HG03378 (cell line): ENCODE results near the gene TPD52L2.
A peak's percentile ranks its signal among the peaks of the same experiment; 100 is the strongest.
"Not testable (repeated sequence)": the region's sequence is repeated elsewhere in the genome, so short reads cannot be mapped to it uniquely, and the experiment has no call there.

Experiments used
- ATAC-seq: cut with Tn5 transposase; IDR thresholded peaks from one replicate; pipeline ENCODE4 v1.9.1; 2021; ENCODE audit warnings: mild to moderate bottlenecking, moderate library complexity; ENCODE audit not compliant: unreplicated experiment

TPD52L2 gene

GRCh38 chr20:63855363-63856097 lies 9.5 kb upstream of the TPD52L2 start:
- ATAC-seq = no peak

- ATAC-seq = no peak
Measured at GRCh38 chr20:63856098-63856511, 9.0 kb upstream of the TPD52L2 start.

GRCh38 chr20:63857764-63858392 lies 7.2 kb upstream of the TPD52L2 start:
- ATAC-seq = no peak

- ATAC-seq = no peak
Measured at GRCh38 chr20:63858393-63859165, 6.5 kb upstream of the TPD52L2 start.

- ATAC-seq = no peak
Measured at GRCh38 chr20:63859166-63859699, 5.8 kb upstream of the TPD52L2 start.

- no peak for ATAC-seq
Measured at GRCh38 chr20:63860325-63861051, 4.6 kb upstream of the TPD52L2 start.

- ATAC-seq = no peak
Measured at GRCh38 chr20:63861365-63861934, 3.6 kb upstream of the TPD52L2 start, which contains the start of gene ABHD16B. TSS of gene ABHD16B (plus strand) at chr20:63861498. CDS start at chr20:63861541, 43 bp downstream.

GRCh38 chr20:63861981-63862901 lies 2.8 kb upstream of the TPD52L2 start:
- no peak for ATAC-seq

GRCh38 chr20:63863021-63863797 lies 1.9 kb upstream of the TPD52L2 start:
- no peak for ATAC-seq

GRCh38 chr20:63863798-63864544 lies 1.1 kb upstream of the TPD52L2 start:
- ATAC-seq = peak; percentile 52

- ATAC-seq = no peak
Measured at GRCh38 chr20:63864545-63864977, 509 bp upstream of the TPD52L2 start.

GRCh38 chr20:63867042-63867441 lies 2.0 kb downstream of the TPD52L2 start:
- ATAC-seq = not testable (repeated sequence)

- ATAC-seq = no peak
Measured at GRCh38 chr20:63868264-63868663, 3.2 kb downstream of the TPD52L2 start.

- no peak for ATAC-seq
Measured at GRCh38 chr20:63873477-63873971, 8.5 kb downstream of the TPD52L2 start.

- not testable (repeated sequence) for ATAC-seq
Measured at GRCh38 chr20:63874241-63874640, 9.2 kb downstream of the TPD52L2 start.

- no peak for ATAC-seq
Measured at GRCh38 chr20:63876489-63877036, 11.5 kb downstream of the TPD52L2 start.

- no peak for ATAC-seq
Measured at GRCh38 chr20:63877755-63878470, 12.8 kb downstream of the TPD52L2 start.
